ENCODE data around the gene SCGB2A2. TPM values are rescaled to one million over a fixed set of nuclear protein-coding genes. Genes with fewer than 3 reads are reported as not detected.

SCGB2A2 gene
- not detected for total RNA-seq (2021; fragmentation: NEBNext Ultra II Directional; extraction: Animal tissue kit (Norgen Biotek cat#: 25700))
- long read RNA-seq, result 0 reads

GRCh38 chr11:62269654-62270278, at the start of gene SCGB2A2:
SCGB2A2 (plus strand) TSS chr11:62270158; CDS start chr11:62270217, 59 bp downstream.
- Mint-ChIP-seq H3K27me3 (ENCODE audit: insufficient read depth) (peaks cover 23% of the 10 kb centered on the region), H3K4me1 (ENCODE audit: low read depth) (peaks cover 7% of the 10 kb centered on the region; the same call in 1 of the 2 replicates), H3K36me3 (ENCODE audit: low read depth) (no peaks in the 10 kb centered on the region), H3K27ac (no peak within 1 kb of the TSS), H3K9me3 (no peaks in the 10 kb centered on the region), H3K4me3 (no peak within 1 kb of the TSS)
- TF ChIP-seq CTCF (IDR thresholded peaks at IDR 0.05), result peak; percentile 57
- DNase-seq, result no peak

- H3K36me3 Mint-ChIP-seq (ENCODE audit: low read depth), result peaks cover 23% of the 10 kb centered on the region
- H3K27ac Mint-ChIP-seq, result no peak overlapping the region
- no peak for TF ChIP-seq CTCF (IDR thresholded peaks at IDR 0.05)
- no peaks in the 10 kb centered on the region for H3K4me1 Mint-ChIP-seq (ENCODE audit: low read depth)
- peaks cover 12% of the 10 kb centered on the region for H3K27me3 Mint-ChIP-seq (ENCODE audit: insufficient read depth)
- peaks cover 33% of the 10 kb centered on the region for H3K9me3 Mint-ChIP-seq
- H3K4me3 Mint-ChIP-seq, result no peak overlapping the region
- DNase-seq, result no peak
Measured at GRCh38 chr11:62221498-62221897, 48.5 kb upstream of the SCGB2A2 start.

GRCh38 chr11:62223095-62223494, 46.9 kb upstream of the SCGB2A2 start:
- H3K4me3 Mint-ChIP-seq, result no peak overlapping the region
- H3K36me3 Mint-ChIP-seq (ENCODE audit: low read depth), result peaks cover 23% of the 10 kb centered on the region
- H3K4me1 Mint-ChIP-seq (ENCODE audit: low read depth), result no peaks in the 10 kb centered on the region
- peaks cover 7% of the 10 kb centered on the region for H3K27me3 Mint-ChIP-seq (ENCODE audit: insufficient read depth)
- DNase-seq, result no peak
- H3K27ac Mint-ChIP-seq, result no peak overlapping the region
- no peak for TF ChIP-seq CTCF (IDR thresholded peaks at IDR 0.05)
- H3K9me3 Mint-ChIP-seq, result peaks cover 33% of the 10 kb centered on the region

- Mint-ChIP-seq H3K36me3 (ENCODE audit: low read depth) (no peaks in the 10 kb centered on the region), H3K4me3 (no peak overlapping the region), H3K4me1 (ENCODE audit: low read depth) (no peaks in the 10 kb centered on the region), H3K9me3 (no peaks in the 10 kb centered on the region), H3K27ac (no peak overlapping the region), H3K27me3 (ENCODE audit: insufficient read depth) (peaks cover 15% of the 10 kb centered on the region)
- DNase-seq, result no peak
- TF ChIP-seq CTCF (IDR thresholded peaks at IDR 0.05), result peak; percentile 49
Measured at GRCh38 chr11:62233730-62234129, 36.2 kb upstream of the SCGB2A2 start.

GRCh38 chr11:62236187-62236586, 33.8 kb upstream of the SCGB2A2 start:
- Mint-ChIP-seq H3K4me3 (no peak overlapping the region), H3K27ac (no peak overlapping the region), H3K4me1 (ENCODE audit: low read depth) (no peaks in the 10 kb centered on the region), H3K9me3 (no peaks in the 10 kb centered on the region), H3K27me3 (ENCODE audit: insufficient read depth) (peaks cover 19% of the 10 kb centered on the region), H3K36me3 (ENCODE audit: low read depth) (no peaks in the 10 kb centered on the region)
- no peak for TF ChIP-seq CTCF (IDR thresholded peaks at IDR 0.05)
- no peak for DNase-seq
